Skeletal muscle cell (primary cell): Measurements from ENCODE around the gene CHN2.

Experiments used
- DNase-seq: peaks from one replicate; pipeline ENCODE4 v3.0.0-alpha.2; 2010; ENCODE audit warnings: low read depth
- H3K4me3 ChIP-seq: 2 replicates; pipeline ENCODE4 v1.5.1; 2011; ENCODE audit warnings: low read depth, mild to moderate bottlenecking, control low read depth, low read length, moderate library complexity

Gene CHN2

DNA sequence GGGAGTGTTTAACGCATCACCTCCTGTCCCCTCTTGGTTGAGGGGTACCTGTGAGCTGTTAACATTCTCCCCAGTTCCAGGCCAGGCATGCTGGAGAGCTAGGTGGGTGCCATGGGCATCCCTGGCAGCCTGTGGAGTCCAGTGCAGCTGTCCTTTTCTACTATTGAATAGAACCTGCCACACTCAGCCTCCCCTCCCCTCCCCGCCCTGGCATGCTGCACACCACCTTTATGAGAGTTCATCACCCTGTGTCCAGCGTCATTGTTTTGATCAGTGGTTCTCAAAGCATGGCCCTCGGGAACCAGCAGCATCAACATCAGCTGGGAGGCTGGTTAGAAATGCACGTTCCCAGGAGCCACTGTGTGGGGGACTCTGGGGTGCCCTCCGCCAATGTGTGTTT lies 211.8 kb downstream of the CHN2 start:
- H3K4me3 ChIP-seq, result no peak overlapping the region
- DNase-seq, result no peak

DNA sequence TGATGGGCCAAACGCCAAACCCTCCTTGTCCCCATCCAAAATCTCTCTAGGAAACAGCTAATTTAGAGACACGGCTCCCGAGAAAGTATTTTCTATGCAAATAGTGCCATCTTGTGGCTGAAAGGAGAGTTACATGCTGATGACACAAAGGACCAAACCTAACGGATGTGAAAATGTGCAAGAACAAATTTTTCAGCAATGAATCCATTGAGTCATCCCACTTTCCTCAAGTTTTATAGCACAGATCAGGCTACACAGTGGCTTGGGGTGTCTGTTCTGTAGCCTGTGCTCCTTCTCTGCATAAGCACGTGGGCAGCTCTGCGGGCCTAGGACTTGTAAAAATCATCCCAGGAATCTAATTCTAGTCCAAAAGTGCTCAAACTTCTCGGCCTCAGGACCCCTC lies 214.3 kb downstream of the CHN2 start:
- peak; percentile 47 for DNase-seq
- no peak overlapping the region for H3K4me3 ChIP-seq

DNA sequence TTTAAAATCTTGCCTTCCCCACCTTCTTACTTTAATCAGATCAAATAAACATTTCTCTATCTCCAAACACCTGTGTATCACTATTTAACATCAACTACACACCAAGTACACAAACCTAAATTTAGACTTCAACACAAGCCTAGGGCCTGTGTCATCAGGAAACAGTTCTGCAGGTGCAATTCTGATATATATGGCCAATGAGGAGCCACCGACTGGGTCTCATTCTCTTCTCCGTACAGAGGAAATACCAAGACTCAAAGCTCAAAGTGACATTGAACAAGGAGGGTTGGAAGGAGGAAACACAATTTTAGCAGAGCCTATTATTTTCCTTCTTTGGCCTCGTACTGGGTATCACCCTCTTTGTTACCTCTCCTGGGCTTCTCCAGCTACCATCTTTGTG lies 216.4 kb downstream of the CHN2 start:
- no peak for DNase-seq
- no peak overlapping the region for H3K4me3 ChIP-seq

DNA sequence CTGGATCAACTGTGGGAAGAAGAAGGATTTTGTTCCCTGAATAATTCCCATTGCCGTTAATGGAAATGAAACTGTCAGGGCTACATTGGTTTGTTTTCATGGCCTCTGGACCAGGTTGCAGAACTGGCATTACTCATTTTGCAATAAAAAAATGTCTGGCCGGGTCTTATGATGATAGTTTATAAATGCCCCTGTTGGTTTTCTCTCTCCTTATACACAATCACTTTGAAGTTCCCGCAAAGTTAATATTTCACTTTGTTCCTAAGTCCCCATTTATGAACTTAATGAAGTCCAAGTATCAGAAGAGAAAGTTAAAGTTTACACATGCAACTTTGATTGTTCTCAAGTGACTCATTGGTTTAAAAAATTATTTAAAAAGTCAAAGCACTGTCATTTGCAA lies 218.3 kb downstream of the CHN2 start:
- DNase-seq, result no peak

DNA sequence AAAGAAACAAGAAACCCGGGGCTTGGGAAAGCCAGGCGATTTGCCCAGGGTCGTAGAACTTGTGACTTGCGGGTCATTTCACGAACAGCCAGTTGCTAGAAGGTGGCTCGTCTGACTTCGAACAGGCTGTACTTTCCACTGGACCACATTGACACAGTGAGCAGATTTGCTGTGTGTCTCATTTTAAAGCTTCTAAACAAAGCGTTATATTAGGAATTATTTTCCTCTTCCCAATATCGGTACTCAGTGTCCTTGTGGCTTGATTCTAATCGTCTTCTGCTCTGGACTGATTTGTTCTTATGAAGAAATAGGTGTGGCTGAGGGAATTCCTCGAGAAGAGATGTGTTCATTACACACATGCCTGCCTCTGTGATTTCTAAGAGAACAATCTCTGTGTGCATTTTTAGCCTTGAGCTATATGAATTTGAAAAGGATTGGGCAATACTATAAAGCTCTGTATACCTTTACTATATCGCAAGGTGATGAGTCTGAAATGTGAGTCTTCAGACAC lies 219.1 kb downstream of the CHN2 start:
- no peak overlapping the region for H3K4me3 ChIP-seq
- DNase-seq, result no peak

More for the DNA sequence above, 218.3 kb downstream of the CHN2 start:
- H3K4me3 ChIP-seq, result no peak overlapping the region

DNA sequence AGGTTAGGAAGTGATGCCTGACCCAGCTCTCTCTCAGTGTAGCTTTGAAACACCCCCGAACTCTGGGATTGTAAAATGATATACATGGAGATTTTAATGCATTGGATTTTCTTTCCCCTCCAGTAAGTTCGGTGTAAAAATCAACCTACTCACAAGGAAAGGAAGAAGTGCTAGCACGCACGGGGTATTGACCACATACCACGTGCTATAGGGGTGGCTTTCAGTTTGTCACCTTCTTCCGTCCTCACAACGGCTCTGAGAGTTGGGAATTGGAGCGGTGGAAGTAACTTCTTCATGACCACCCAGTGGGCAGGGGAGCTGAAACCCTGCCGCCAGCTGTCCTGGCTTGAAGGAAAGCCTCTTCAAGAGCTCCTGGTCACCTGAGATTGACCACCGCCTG lies 219.6 kb downstream of the CHN2 start:
- no peak for DNase-seq
- no peak overlapping the region for H3K4me3 ChIP-seq

DNA sequence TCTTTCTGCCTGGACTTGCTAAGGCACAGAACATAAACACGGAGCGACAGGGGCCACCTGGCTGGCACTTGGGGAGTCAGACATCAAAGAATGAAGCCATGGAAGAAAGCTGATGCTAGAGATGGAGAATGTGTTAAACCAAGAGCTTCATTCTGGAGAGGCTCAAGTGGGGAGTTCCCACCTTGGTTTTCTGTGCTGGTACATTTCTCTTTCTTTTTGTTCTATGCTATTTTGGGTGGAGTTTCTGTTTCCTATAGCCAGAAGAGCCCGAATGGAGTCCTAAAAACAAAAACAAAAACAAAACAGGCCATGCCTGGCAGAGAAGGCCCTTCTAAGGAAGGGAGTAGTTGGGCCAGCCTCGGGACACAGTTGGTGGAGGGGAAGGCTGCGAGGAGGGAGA lies 220.6 kb downstream of the CHN2 start:
- DNase-seq, result no peak
- no peak overlapping the region for H3K4me3 ChIP-seq

DNA sequence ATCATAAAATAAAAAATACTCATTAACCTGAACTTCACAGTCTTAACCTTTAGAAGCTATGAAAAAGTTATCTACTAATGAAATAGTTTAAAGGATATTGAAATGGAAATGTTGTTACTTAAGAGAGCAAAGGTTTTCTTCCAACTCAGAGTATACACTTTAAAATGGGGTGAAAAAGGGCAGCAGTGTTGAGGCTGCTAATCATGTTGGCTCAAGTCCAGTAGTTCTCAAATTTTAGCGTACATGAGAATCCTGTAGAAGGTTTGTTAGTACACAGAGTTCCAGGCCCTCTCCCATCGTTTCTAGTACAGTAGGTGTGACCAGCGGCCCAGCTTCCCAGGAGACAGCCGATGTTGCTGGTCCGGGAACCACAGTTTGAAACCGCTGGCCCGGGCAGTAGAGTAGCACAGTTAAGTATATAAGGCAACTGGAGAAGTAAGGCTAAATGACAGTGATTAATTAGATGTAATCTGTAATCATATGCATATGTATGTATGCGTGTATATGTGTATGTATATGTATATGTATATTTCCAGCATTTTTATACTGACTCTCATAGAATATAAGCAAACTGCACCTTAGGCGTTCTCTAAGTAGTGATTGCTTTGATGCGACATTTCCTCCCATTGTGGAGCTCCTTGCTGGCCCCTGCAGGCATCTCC lies 221.8 kb downstream of the CHN2 start:
- DNase-seq, result no peak

DNA sequence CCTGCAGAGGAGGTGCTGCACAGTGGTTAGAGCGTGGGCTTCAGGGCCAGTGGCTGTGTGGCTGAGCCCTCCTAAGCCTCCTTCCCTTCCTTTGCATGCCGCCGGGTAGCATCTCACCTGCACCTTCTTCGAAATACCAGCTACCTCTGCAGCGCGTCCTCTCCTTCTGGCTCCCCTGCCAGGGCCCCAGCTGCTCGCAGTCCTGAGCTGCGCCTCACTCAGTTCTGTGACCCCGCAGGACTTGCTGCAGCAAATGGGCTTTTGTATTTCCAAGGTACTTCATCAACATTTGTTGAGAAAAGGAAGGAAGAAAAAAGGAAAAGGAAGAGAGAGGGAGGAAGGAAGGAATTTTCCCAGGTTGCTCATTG lies 222.3 kb downstream of the CHN2 start:
- H3K4me3 ChIP-seq, result no peak overlapping the region
- DNase-seq, result no peak

More for the DNA sequence above, 221.8 kb downstream of the CHN2 start:
- no peak overlapping the region for H3K4me3 ChIP-seq

DNA sequence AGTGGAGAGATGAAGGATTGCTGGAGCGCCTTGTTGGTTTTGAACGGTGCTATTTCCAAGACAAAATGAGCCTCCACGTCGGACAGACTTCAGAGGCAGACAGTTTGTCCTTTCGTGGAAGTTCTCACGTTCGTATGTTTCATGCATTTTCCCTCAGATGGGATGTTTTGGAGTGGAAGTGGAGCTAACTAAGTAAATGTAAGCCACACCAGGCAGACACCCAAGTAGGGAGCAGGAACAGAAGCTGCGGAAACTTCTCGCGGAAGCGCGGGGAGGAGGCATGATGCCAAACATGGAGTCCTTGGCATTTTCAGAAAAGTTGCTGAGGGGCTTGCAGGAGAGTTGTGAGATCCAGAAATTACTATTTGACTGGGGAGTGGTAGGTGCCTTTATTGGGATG lies 223.5 kb downstream of the CHN2 start:
- H3K4me3 ChIP-seq, result no peak overlapping the region
- no peak for DNase-seq

DNA sequence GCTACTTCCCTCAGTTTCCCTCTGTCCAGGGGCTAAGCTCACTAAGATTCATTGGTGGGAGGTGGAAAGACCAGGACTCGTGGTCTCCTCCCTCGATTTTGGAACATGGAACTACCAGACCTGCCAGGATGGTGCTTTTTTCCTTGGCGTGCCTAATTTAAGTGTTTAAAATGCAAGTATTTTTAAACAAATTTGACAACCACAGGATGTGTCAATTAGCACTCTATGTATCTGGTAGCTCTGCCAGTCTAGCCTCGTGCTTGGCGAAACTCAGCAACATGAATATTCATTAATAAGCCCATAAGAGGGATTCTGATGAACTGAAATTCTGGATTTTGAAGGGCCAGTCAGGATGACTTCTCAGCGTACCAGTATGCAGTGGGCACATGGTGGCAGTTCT lies 224.1 kb downstream of the CHN2 start:
- no peak for DNase-seq
- H3K4me3 ChIP-seq, result no peak overlapping the region

DNA sequence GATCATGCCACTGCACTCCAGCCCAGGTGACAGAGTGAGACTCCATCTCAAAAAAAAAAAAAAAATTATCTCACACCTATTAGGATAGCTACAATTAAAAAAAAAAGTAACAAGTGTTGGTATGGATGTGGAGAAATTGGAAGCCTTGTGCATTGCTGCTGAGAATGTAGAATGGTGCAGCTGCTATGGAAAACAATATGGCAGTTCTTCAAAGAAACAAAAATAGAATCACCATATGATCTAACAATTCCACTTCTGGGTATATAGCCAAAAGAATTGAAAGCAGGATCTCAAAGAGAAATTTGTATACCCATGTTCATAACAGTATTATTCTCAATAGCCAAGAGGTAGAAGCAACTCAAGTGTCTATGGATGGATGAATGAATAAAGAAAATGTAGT lies 225.4 kb downstream of the CHN2 start:
- no peak overlapping the region for H3K4me3 ChIP-seq
- DNase-seq, result no peak

DNA sequence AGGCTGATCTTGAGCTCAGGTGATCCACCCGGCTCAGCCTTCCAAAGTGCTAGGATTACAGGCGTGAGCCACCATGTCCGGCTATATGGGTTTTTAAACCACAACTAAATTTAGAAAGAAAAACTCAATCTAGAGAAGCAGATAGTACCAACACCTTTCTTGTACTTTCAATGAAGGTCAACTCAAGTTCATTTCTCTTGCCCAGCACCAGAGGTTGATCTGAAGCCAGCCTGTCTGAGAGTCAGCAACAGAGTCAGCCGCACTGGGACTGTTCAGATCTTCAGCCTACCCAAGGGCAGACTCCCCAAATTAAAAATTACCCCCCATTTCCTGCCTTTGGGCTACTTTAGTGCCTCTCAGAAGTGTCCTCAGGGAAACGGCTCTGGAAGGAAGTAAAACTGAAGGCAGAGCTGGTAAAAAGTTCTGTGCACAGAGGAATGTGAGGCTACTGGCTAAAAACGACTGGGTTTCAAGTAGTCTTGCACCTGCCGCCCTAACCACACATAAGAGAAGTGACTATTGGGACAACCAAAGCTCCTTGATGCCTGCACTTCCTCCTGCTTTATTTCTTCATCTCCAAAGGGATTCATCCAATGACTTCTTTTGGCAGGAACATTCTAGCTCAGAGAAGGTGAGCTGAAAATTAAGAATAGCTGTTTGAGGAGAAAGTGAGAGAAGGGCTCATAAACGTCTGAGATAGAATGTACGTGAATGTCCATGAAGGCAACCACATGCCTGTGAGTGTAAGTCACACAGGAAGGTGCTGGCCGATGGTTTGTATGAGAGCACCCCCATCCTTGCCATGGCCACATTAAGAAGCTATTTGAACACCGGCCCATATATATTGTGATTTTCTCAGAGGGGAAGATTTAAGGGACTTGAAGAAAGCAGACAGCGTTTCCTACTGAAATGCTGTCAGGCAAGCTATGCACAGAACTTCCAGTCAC lies 226.7 kb downstream of the CHN2 start:
- no peak for DNase-seq
- no peak overlapping the region for H3K4me3 ChIP-seq

DNA sequence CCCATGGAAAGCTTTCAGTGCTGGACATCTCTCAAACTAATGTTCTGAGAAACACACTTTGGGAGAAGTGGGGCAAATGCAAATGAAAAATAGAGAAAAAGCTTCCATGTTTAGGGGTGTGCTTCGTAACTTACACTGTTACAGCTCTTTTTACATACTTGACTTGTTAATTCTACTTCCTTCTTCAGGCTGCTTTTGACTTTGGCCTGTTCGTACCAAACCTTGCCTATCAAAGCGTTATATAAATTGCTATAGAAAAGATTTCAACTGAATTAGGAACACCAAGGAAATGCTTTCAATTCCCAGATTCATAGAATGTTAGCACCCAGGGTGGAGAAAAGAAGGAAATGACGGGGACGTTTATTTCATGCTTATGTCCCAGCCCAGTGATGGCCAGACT lies 228.3 kb downstream of the CHN2 start:
- H3K4me3 ChIP-seq, result no peak overlapping the region
- DNase-seq, result no peak

DNA sequence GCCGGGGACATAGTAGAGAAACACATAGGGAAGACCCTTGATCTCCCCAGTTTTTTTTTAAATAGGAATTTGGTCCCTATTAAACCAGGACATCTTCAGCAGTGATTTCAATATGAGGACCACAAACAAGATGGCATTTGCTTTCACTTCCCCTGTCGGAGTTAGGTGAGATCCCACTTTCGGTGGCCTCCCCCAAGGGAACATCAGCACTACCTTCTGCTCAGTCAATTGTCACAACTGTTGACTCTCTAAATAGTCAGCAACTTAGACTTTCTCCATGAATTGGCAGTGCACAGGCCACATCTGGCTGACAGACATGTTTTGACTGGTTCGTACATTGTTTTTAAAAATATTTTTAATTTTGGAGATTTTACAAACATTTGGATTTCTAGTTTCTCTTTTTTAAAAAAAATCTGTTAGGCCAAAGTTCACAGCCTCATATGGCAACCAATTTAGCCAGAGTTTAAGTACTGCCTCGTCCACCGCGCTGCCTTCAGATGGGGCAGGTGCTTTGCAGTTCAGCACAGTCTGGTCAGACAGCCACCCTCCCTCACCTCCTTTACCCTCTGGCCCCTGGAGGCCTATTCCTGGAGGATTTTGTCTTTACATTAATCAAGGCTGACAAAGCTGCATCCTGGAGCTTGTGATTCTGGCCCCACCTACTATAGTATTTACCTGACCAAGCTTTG lies 229.9 kb downstream of the CHN2 start:
- no peak for DNase-seq
- no peak overlapping the region for H3K4me3 ChIP-seq

DNA sequence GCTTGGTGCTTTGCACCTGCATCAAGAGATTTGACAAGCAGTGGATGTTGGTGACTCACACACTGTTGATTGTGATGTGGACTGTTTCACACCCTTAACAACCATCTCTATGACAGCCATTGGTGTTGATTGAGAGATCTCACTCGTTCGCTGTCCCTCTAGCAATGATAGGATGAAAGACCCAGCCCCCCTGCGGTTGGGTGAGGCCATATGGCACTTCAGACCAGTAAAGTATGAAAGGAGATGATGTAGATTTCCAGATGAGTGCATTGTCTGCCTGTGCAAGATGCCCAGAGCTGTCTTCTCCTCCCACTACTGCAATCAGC lies 230.4 kb downstream of the CHN2 start:
- no peak for DNase-seq
- no peak overlapping the region for H3K4me3 ChIP-seq

DNA sequence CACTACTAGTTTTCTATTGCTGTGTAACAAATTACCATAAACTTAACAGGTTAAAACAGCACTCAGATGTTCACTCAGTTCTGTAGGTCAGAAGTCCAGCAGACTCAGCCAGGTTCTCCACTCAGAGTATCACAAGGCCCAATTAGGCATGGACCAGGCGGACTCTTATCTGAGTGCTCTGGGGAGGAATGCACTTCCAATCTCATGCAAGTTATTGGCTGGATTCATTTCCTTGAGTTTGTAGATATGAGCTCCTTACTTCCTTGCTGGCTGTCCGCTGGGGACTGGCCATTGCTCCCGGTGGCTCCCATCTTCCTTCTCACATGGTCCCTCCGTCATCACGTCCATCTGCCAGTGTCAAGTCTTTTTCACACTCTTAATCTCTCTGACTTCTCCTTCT lies 232.0 kb downstream of the CHN2 start:
- DNase-seq, result no peak

DNA sequence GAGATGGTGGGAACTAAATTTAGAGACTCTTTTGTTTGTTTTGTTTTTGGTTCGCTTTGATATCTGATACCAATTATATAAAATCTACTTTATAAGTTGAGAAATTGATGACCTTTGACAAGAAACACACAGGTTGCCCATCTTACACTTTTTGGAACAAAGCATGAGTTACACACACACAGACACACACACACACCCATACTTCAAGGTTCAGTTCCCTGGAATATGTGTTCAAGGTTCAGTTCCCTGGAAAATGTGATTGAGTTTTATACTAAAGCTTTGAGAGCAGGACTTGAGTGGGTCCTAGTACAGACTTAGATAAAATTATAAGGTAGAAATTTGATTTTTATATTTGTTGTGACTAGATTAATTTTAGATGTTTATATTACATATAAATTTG lies 234.8 kb downstream of the CHN2 start:
- no peak for DNase-seq
- no peak overlapping the region for H3K4me3 ChIP-seq

More for the DNA sequence above, 232.0 kb downstream of the CHN2 start:
- no peak overlapping the region for H3K4me3 ChIP-seq

DNA sequence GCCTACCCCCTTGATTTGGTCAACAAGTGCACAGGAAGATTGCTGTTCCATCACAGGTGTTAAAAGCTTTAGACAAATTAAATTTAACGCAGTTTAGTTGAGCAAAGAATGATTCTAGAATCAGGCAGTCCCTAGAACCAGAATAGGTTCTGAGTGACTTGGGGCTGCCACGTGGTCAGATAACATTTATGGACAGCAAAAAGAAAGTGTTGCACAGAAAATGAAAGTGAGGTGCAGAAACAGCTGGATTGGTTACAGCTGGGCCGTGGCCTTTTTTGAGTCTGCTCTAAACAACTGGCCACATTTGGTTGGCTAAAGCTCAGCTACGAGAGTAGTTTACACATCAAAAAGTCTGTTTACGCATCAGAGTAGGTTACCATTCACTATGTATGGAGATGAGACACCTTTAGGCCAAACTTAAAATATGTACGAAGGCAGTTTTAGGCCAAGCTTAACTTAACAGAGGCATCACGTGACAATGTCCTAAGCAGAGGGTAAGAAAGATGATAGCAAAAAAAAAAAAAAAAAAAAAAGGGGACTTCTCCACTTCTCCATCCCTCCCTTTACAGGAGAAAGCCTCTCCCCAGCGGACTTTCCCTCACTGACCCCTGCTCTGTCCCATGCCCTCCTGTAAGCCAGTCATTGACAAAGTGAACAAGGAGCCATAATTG lies 235.8 kb downstream of the CHN2 start:
- no peak for DNase-seq
- H3K4me3 ChIP-seq, result no peak overlapping the region

DNA sequence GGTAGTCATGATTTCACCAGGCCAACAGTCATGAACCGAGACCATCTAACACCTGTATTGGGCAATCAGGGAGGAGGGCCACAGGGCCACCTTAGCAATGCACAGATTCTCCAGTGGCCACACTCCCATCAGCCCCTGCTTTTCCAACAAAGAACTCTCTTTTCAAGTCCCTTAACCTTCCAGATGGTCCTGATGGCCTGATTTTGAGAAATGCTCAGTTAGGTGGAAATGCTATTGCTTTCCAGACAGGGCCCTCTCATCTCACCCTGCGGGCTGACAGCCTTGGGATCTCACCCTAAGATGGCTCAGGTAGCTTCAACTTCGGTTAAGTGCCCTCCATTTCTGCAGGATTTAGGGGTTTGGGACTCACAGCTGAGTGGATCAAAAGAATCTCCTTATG lies 237.1 kb downstream of the CHN2 start:
- H3K4me3 ChIP-seq, result no peak overlapping the region
- no peak for DNase-seq
